Gastroesophageal sphincter (tissue), 3 donors: ENCODE measurements around the gene TTL.

Experiments
- CTCF ChIP-seq, 4 experiments: fragments of 200-600 bp in 2 of 4; fragments of 450-650 bp in 2 of 4; sonication (generic) in 1 of 4; IDR thresholded peaks; one replicate each; pipeline ENCODE4 v1.5.1; 2017 to 2019; ENCODE audit warnings: antibody characterized with exemption in 4 of 4, mild to moderate bottlenecking in 2 of 4, moderate library complexity in 2 of 4
- POLR2A ChIP-seq, 2 donors: fragments of 450-650 bp; IDR thresholded peaks; one replicate each; pipeline ENCODE4 v1.6.1; 2017; ENCODE audit warnings: antibody characterized with exemption in 2 of 2, mild to moderate bottlenecking in 2 of 2, moderate library complexity in 1 of 2

GRCh38 chr2:112519506-112519905 lies 37.5 kb downstream of the TTL start:
- TF ChIP-seq POLR2A (IDR thresholded peaks at IDR 0.05) = no peak
- no peak for TF ChIP-seq CTCF (IDR thresholded peaks at IDR 0.05)
